Measurements from ENCODE around the gene RIPOR1.

RIPOR1 gene

GRCh38 chr16:67571981-67572431 lies 43.4 kb downstream of the RIPOR1 start:
- DNase-seq (ENCODE audit: low read depth in 1 of 2, low spot score in 1 of 2): no peak
- Histone ChIP-seq H3K27me3 (ENCODE audit: insufficient read depth, poor library complexity, severe bottlenecking) (no peaks in the 10 kb centered on the region), H3K27ac (replicated peaks) (no peak overlapping the region), H3K4me3 (replicated peaks; ENCODE audit: insufficient read depth, low read length) (no peak overlapping the region)
- TF ChIP-seq SPI1 (IDR thresholded peaks at IDR 0.05; ENCODE audit: borderline replicate concordance, low read depth) (no peak), CTCF (IDR thresholded peaks at IDR 0.05; ENCODE audit: insufficient read depth, low read length) (no peak), REST (IDR thresholded peaks at IDR 0.05; ENCODE audit: insufficient replicate concordance, low read depth) (no peak), POLR2AphosphoS5 (IDR thresholded peaks at IDR 0.05; ENCODE audit: low read depth) (no peak), GABPA (IDR thresholded peaks at IDR 0.05; ENCODE audit: low read depth) (no peak)

GRCh38 chr16:67579686-67580085 lies 51.1 kb downstream of the RIPOR1 start:
- TF ChIP-seq SPI1 (IDR thresholded peaks at IDR 0.05; ENCODE audit: borderline replicate concordance, low read depth) (no peak), POLR2AphosphoS5 (IDR thresholded peaks at IDR 0.05; ENCODE audit: low read depth) (no peak), REST (IDR thresholded peaks at IDR 0.05; ENCODE audit: insufficient replicate concordance, low read depth) (no peak), CTCF (IDR thresholded peaks at IDR 0.05; ENCODE audit: insufficient read depth, low read length) (no peak), GABPA (IDR thresholded peaks at IDR 0.05; ENCODE audit: low read depth) (no peak)
- Histone ChIP-seq H3K4me3 (replicated peaks; ENCODE audit: insufficient read depth, low read length) (no peak overlapping the region), H3K27me3 (ENCODE audit: insufficient read depth, poor library complexity, severe bottlenecking) (no peaks in the 10 kb centered on the region), H3K27ac (replicated peaks) (no peak overlapping the region)
- no peak for DNase-seq (ENCODE audit: low read depth in 1 of 2, low spot score in 1 of 2)

- no peak for TF ChIP-seq GABPA (IDR thresholded peaks at IDR 0.05; ENCODE audit: low read depth)
Observed at GRCh38 chr16:67580202-67580601, 51.6 kb downstream of the RIPOR1 start.

GRCh38 chr16:67593288-67593687 lies 64.7 kb downstream of the RIPOR1 start:
- TF ChIP-seq CTCF (IDR thresholded peaks at IDR 0.05; ENCODE audit: insufficient read depth, low read length) (no peak), GABPA (IDR thresholded peaks at IDR 0.05; ENCODE audit: low read depth) (no peak), SPI1 (IDR thresholded peaks at IDR 0.05; ENCODE audit: borderline replicate concordance, low read depth) (no peak), REST (IDR thresholded peaks at IDR 0.05; ENCODE audit: insufficient replicate concordance, low read depth) (no peak), POLR2AphosphoS5 (IDR thresholded peaks at IDR 0.05; ENCODE audit: low read depth) (no peak)
- Histone ChIP-seq H3K27ac (replicated peaks) (no peak overlapping the region), H3K4me3 (replicated peaks; ENCODE audit: insufficient read depth, low read length) (no peak overlapping the region), H3K27me3 (ENCODE audit: insufficient read depth, poor library complexity, severe bottlenecking) (no peaks in the 10 kb centered on the region)
- no peak for DNase-seq (ENCODE audit: low read depth in 1 of 2, low spot score in 1 of 2)

More at GRCh38 chr16:67580202-67580601, 51.6 kb downstream of the RIPOR1 start:
- no peak overlapping the region for H3K4me3 ChIP-seq (replicated peaks; ENCODE audit: insufficient read depth, low read length)
- no peaks in the 10 kb centered on the region for H3K27me3 ChIP-seq (ENCODE audit: insufficient read depth, poor library complexity, severe bottlenecking)
- H3K27ac ChIP-seq (replicated peaks): no peak overlapping the region
- DNase-seq (ENCODE audit: low read depth in 1 of 2, low spot score in 1 of 2): no peak
